PC-9 (cell line): ENCODE data around the gene MRM2. TPM values are rescaled to one million over a fixed set of nuclear protein-coding genes. Genes with fewer than 3 reads are reported as not detected.
A peak's percentile ranks its signal among the peaks of the same experiment; 100 is the strongest.

Experiments used
- BruUV-seq: library from RNA; stranded (reverse); fragments of 400-500 nt; replicated peaks from 2 replicates; lab custom pipeline; 2021; lab: Mats Ljungman, UMichigan
- CTCF ChIA-PET: fragments of 300-600 bp; sonication (Branson Sonifier 250); formaldehyde crosslinking; loops from one replicate; lab custom pipeline; 2022; ENCODE audit warnings: antibody characterized with exemption; lab: Charles Lee
- POLR2A ChIA-PET: fragments of 300-600 bp; sonication (Branson Sonifier 250); formaldehyde crosslinking; loops from one replicate; lab custom pipeline; 2022; ENCODE audit warnings: antibody characterized with exemption; ENCODE audit not compliant: unreplicated experiment; lab: Charles Lee
- DNase-seq, 2 experiments: peaks; one replicate each; pipeline versions ENCODE4 v3.0.0 to v3.0.0-alpha.2; 2015 to 2022; ENCODE audit warnings: mixed read lengths in 1 of 2
- H2AFZ ChIP-seq: fragments of 200-600 bp; sonication (generic); 2 replicates; pipeline ENCODE4 v1.8.1; 2017; ENCODE audit warnings: antibody characterized with exemption
- H3F3A ChIP-seq: fragments of 200-600 bp; sonication (generic); 2 replicates; pipeline ENCODE4 v1.8.1; 2017; ENCODE audit warnings: antibody characterized with exemption, mild to moderate bottlenecking, low read depth; ENCODE audit not compliant: insufficient read depth
- H3K27ac ChIP-seq: fragments of 200-600 bp; sonication (generic); 2 replicates; pipeline ENCODE4 v1.6.1; 2016; ENCODE audit warnings: mixed run types
- H3K27me3 ChIP-seq: fragments of 200-600 bp; sonication (generic); 2 replicates; pipeline ENCODE4 v1.6.1; 2016; ENCODE audit warnings: low read depth, mixed run types; ENCODE audit not compliant: insufficient read depth
- H3K36me3 ChIP-seq: fragments of 200-600 bp; sonication (generic); 2 replicates; pipeline ENCODE4 v1.6.1; 2016; ENCODE audit warnings: low read depth, mixed run types
- H3K4me1 ChIP-seq: fragments of 200-600 bp; sonication (generic); replicated peaks from 2 replicates; pipeline ENCODE4 v1.6.1; 2016; ENCODE audit warnings: mixed run types; ENCODE audit not compliant: insufficient read depth
- H3K4me2 ChIP-seq: fragments of 200-600 bp; sonication (generic); 2 replicates; pipeline ENCODE4 v1.6.1; 2017; ENCODE audit warnings: mixed run types
- H3K4me3 ChIP-seq: fragments of 200-600 bp; sonication (generic); 2 replicates; pipeline ENCODE4 v1.6.1; 2016; ENCODE audit warnings: mixed run types
- H3K79me2 ChIP-seq: fragments of 200-600 bp; sonication (generic); 2 replicates; pipeline ENCODE4 v1.6.1; 2017; ENCODE audit warnings: low read depth, mixed run types
- H3K9me2 ChIP-seq: fragments of 200-600 bp; sonication (generic); 2 replicates; pipeline ENCODE4 v1.8.1; 2017; ENCODE audit warnings: mild to moderate bottlenecking; ENCODE audit not compliant: insufficient read depth
- H3K9me3 ChIP-seq: fragments of 200-600 bp; sonication (generic); 2 replicates; pipeline ENCODE4 v1.8.1; 2016; ENCODE audit warnings: low read depth; ENCODE audit not compliant: insufficient read depth
- H4K20me1 ChIP-seq: fragments of 200-600 bp; sonication (generic); 2 replicates; pipeline ENCODE4 v1.8.1; 2017; ENCODE audit not compliant: insufficient read depth
- CTCF ChIP-seq: fragments of 200-600 bp; sonication (generic); conservative IDR thresholded peaks from 2 replicates; pipeline ENCODE4 v1.6.1; 2017; ENCODE audit warnings: mixed run types, antibody characterized with exemption, mild to moderate bottlenecking, moderate library complexity
- EZH2 ChIP-seq: fragments of 200-600 bp; sonication (generic); IDR thresholded peaks from 2 replicates; pipeline ENCODE4 v1.8.0; 2017; ENCODE audit warnings: antibody characterized with exemption, low read depth
- intact Hi-C: fragments of 100-400 bp; cut with micrococcal nuclease; formaldehyde crosslinking; loops from one replicate; pipeline ENCODE4 v1.10.0; 2022; ENCODE audit not compliant: unreplicated experiment
- total RNA-seq: library from RNA; stranded (reverse); gene quantifications from 2 replicates; pipeline ENCODE4 v1.2.3, GENCODE V29; 2021

The MRM2 gene
- total RNA-seq, 1 experiment from 2014 or later, result 36.8 TPM

DNA sequence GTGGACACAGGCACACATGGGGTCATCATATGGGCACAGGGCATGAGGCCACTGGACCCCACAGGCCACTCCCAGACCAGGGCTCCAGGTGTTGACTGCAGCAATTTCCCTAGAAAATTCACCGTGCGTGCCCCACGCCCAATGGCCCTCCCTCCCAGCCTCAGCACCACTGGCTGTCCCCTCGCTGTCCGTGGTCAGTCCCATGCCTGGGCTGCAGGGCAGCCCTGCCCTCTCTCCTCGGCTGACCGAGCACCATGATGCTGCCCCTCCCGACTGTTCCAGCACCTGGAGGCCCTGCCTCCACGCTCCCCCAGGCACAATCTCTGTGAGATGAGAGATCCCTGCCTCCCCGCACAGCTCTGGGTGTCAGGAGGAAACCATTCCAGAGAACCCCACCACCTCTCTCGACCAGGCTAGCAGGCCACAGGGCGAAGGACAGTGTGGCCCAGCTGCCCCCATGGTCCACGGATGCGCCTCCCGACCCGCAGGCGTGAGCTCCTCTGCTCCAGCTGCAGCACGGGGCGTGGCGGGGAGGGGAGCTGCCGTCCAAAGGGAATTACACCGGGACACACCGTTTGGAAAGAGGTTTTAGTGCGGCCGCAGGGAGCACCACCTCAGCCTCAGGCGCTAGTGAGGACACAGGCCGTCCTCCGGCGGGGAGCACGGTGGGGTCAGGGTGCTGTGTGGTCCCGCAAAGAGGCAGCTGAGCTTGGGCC is 12.6 kb upstream of the MRM2 start:
- Histone ChIP-seq H3K27ac (peak overlapping the region; percentile 61), H3F3A (peaks cover 33% of the 10 kb centered on the region), H3K4me1 (peaks cover 49% of the 10 kb centered on the region), H3K27me3 (no peaks in the 10 kb centered on the region), H3K9me2 (no peaks in the 10 kb centered on the region), H3K4me2 (peak overlapping the region; percentile 54), H3K4me3 (no peak overlapping the region), H3K79me2 (0 out of 2 replicates have a peak, but pooled peaks cover 3% of the 10 kb centered on the region), H4K20me1 (no peaks in the 10 kb centered on the region), H2AFZ (no peak overlapping the region), H3K9me3 (no peaks in the 10 kb centered on the region), H3K36me3 (no peaks in the 10 kb centered on the region)
- POLR2A ChIA-PET, result interaction anchor here (0.5 kb wide), 1 partner anchor 12 kb away, joined by 4 read pairs; no protein-coding TSS in a partner anchor
- CTCF ChIA-PET, result interaction anchor here (0.7 kb wide), 1 partner anchor 99 kb away, joined by 3 read pairs; no protein-coding TSS in a partner anchor
- no peak for TF ChIP-seq CTCF
- TF ChIP-seq EZH2, result no peak
- BruUV-seq, result TSS peak; percentile 58
- no peak for DNase-seq
- intact Hi-C loops, result no loop called here

DNA sequence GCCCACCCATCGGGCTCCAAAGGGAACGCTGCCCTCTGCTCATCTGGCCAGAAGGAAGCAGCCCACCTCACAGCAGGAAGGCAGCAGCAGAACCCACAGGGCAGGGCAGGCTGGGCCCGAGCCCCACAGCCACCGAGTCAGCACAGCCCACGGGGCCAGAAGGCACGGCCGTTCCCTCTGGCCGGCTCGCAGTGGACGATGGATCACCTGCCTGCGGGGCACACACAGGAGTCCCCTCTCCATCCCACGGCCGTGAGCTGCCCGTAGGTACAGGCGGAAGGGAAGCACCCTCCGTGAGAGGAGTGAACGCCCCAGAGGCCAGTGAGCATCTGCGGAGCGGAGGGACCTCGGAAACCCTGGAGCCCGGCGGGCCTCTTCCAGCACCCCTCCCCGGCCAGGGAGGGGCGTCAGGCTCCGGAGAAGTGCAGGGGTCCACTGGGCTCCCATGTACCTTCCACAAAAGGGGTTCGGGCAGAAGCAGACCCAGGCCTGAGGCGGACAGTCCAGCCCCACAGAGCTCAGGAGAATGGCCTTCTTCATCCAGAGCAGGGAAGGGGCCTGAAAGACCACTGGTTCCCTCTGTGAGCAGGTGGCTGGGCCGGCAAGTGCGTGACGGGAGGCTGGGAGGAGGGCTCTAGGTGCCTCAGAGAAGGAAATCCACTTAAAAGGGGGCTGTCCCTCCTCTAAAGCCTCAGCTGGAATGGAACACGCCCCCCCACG is 11.7 kb upstream of the MRM2 start:
- Histone ChIP-seq H3K4me1 (peaks cover 55% of the 10 kb centered on the region), H3K79me2 (0 out of 2 replicates have a peak, but pooled peaks cover 3% of the 10 kb centered on the region), H3K27ac (no peak overlapping the region), H3F3A (peaks cover 42% of the 10 kb centered on the region), H3K36me3 (no peaks in the 10 kb centered on the region), H3K27me3 (no peaks in the 10 kb centered on the region), H2AFZ (no peak overlapping the region), H4K20me1 (no peaks in the 10 kb centered on the region), H3K4me3 (no peak overlapping the region), H3K4me2 (0 out of 2 replicates have a peak overlapping the region, but pooled peaks have one; percentile 54), H3K9me3 (no peaks in the 10 kb centered on the region), H3K9me2 (no peaks in the 10 kb centered on the region)
- POLR2A ChIA-PET, result no interaction called here
- BruUV-seq, result no TSS peak
- CTCF ChIA-PET, result interaction anchor here (0.7 kb wide), 1 partner anchor 644 kb away, joined by 4 read pairs; no protein-coding TSS in a partner anchor
- intact Hi-C loops, result no loop called here
- TF ChIP-seq EZH2, result no peak
- TF ChIP-seq CTCF, result no peak
- DNase-seq, result no peak

DNA sequence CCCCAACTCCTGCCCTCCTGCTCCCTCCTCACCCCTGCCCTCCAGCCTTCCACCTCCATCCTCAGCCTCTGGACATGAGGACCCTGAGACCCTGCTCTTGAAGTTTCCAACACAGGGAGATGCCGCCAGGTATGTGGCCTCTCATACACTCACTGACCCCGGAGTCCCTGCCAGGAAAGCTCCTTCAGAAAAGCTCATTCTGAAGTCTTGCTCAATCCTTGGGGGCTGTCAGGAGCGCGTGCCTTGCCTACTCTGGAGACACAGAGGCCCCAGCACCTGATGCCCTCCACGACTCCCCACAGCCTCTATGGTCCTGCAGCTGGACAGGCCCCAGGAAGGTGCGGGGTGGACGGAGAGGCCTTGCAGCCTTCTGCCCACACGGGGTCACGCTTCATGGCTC is 11.0 kb upstream of the MRM2 start:
- Histone ChIP-seq H3K27me3 (no peaks in the 10 kb centered on the region), H3K4me3 (no peak overlapping the region), H3F3A (peaks cover 48% of the 10 kb centered on the region), H3K4me1 (peaks cover 61% of the 10 kb centered on the region), H4K20me1 (no peaks in the 10 kb centered on the region), H3K9me2 (no peaks in the 10 kb centered on the region), H3K27ac (no peak overlapping the region), H3K4me2 (no peak overlapping the region), H3K36me3 (no peaks in the 10 kb centered on the region), H2AFZ (no peak overlapping the region), H3K9me3 (no peaks in the 10 kb centered on the region), H3K79me2 (no peaks in the 10 kb centered on the region)
- CTCF ChIA-PET, result interaction anchor here (0.7 kb wide), 1 partner anchor 644 kb away, joined by 4 read pairs; no protein-coding TSS in a partner anchor
- no TSS peak for BruUV-seq
- DNase-seq, result no peak
- no peak for TF ChIP-seq CTCF
- TF ChIP-seq EZH2, result no peak
- POLR2A ChIA-PET, result no interaction called here
- intact Hi-C loops, result no loop called here
